Endodermal cell (in vitro differentiated cells): Measurements from ENCODE around the gene TIMP2. TPM values are rescaled to one million over a fixed set of nuclear protein-coding genes. Genes with fewer than 3 reads are reported as not detected.
"Not testable (repeated sequence)": the region's sequence is repeated elsewhere in the genome, so short reads cannot be mapped to it uniquely, and the experiment has no call there.

ENCODE experiments used
- DNase-seq: peaks from one replicate; pipeline ENCODE4 v3.0.0-alpha.2; 2017
- H3K27ac ChIP-seq: 2 replicates; pipeline ENCODE4 v1.5.1; 2013; ENCODE audit warnings: mild to moderate bottlenecking, low read depth, low read length, moderate library complexity
- H3K27me3 ChIP-seq: 2 replicates; pipeline ENCODE4 v1.6.1; 2013; ENCODE audit warnings: mild to moderate bottlenecking, low read length, moderate library complexity; ENCODE audit not compliant: insufficient read depth, control insufficient read depth, poor library complexity, severe bottlenecking
- H3K36me3 ChIP-seq: 2 replicates; pipeline ENCODE4 v1.7.0; 2013; ENCODE audit warnings: mild to moderate bottlenecking, low read length, moderate library complexity; ENCODE audit not compliant: control insufficient read depth, insufficient read depth
- H3K4me1 ChIP-seq: one replicate; pipeline ENCODE4 v1.7.0; 2013; ENCODE audit warnings: low read length; ENCODE audit not compliant: control insufficient read depth, insufficient read depth
- H3K4me3 ChIP-seq: 2 replicates; pipeline ENCODE4 v1.5.1; 2013; ENCODE audit warnings: mild to moderate bottlenecking, low read length, moderate library complexity
- H3K9ac ChIP-seq: 2 replicates; pipeline ENCODE4 v1.6.1; 2013; ENCODE audit warnings: mild to moderate bottlenecking, low read length, moderate library complexity; ENCODE audit not compliant: poor library complexity, severe bottlenecking; ENCODE audit errors: extremely low read depth
- H3K9me3 ChIP-seq: 2 replicates; pipeline ENCODE4 v1.6.1; 2013; ENCODE audit warnings: mild to moderate bottlenecking, low read length, moderate library complexity; ENCODE audit not compliant: control insufficient read depth
- H3K27ac Mint-ChIP-seq: 2 replicates; pipeline ENCODE4 v1.8.0; 2020; ENCODE audit warnings: mixed read lengths
- H3K27me3 Mint-ChIP-seq: 2 replicates; pipeline ENCODE4 v1.8.0; 2021; ENCODE audit warnings: mild to moderate bottlenecking, mixed read lengths; ENCODE audit not compliant: insufficient read depth
- H3K36me3 Mint-ChIP-seq: 2 replicates; pipeline ENCODE4 v1.8.0; 2020; ENCODE audit warnings: low read depth, mixed read lengths
- H3K4me1 Mint-ChIP-seq: 2 replicates; pipeline ENCODE4 v1.8.0; 2020; ENCODE audit warnings: mixed read lengths
- H3K4me3 Mint-ChIP-seq: 2 replicates; pipeline ENCODE4 v1.8.0; 2020; ENCODE audit warnings: mild to moderate bottlenecking, moderate library complexity, mixed read lengths
- H3K9me3 Mint-ChIP-seq: 2 replicates; pipeline ENCODE4 v1.8.0; 2020; ENCODE audit warnings: mild to moderate bottlenecking, mixed read lengths
- WGBS, 2 experiments: methylation state at CpG; one replicate each; pipeline versions ENCODE4 v1.1.5 to v1.1.7; 2013; ENCODE audit warnings: missing lambda C conversion rate in 2 of 2, mixed read lengths in 1 of 2; ENCODE audit not compliant: insufficient coverage in 1 of 2, insufficient read length in 1 of 2; 5-methylcytosine and 5-hydroxymethylcytosine counted together
- total RNA-seq, 2 donors: library from RNA; stranded (reverse); fragmentation: NEBNext Ultra II Directional in 1 of 2; extraction: Animal tissue kit (Norgen Biotek cat#: 25700) in 1 of 2; gene quantifications; 2 replicates in 1 of 2; 3 replicates in 1 of 2; pipeline ENCODE4 v1.2.1, GENCODE V29; 2021
- TF ChIP-seq, protein P1 (sequence below): fragments of 200-600 bp; sonication (generic); conservative IDR thresholded peaks from 2 replicates; pipeline ENCODE4 v1.5.0; 2021; ENCODE audit warnings: antibody characterized with exemption, mild to moderate bottlenecking

Gene TIMP2
- total RNA-seq, 2 donors from 2014 or later: 36.9 to 42.7 TPM

DNA sequence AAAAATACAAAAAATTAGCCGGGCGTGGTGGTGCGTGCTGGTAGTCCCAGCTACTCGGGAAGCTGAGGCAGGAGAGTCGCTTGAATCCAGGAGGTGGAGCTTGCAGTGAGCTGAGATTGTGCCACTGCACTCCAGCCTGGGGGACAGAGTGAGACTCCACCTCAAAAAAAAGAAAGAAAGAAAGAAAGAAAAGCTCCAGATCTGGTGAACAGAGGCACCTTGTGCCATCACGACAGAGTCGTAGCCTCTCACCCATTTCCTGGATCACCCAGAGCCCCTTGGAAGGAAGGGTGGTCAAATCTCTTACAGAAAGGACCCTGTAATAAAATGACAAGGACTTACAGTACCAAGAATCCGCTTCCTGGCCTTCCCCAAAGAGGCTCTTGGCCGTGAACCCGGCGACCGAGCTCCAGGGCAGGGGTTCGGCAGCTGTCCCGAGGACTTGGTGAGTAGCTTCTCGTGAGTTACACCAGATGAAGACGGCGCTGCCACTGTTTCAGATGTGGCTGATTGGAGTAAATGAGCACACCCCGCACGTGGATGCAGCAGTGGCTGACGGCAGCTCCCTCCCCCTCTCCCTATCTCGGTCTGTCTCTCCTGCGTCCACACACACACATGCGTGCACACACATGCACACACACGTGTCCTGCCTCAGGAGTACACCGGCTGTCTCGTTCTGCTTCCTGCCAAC, 41.1 kb upstream of the TIMP2 start:
- 92 to 95% methylated on average over 24 to 26 of the region's 26 CpGs for whole genome bisulfite sequencing, 2 experiments
- no peak overlapping the region for H3K27ac ChIP-seq
- TF ChIP-seq, protein P1, sequence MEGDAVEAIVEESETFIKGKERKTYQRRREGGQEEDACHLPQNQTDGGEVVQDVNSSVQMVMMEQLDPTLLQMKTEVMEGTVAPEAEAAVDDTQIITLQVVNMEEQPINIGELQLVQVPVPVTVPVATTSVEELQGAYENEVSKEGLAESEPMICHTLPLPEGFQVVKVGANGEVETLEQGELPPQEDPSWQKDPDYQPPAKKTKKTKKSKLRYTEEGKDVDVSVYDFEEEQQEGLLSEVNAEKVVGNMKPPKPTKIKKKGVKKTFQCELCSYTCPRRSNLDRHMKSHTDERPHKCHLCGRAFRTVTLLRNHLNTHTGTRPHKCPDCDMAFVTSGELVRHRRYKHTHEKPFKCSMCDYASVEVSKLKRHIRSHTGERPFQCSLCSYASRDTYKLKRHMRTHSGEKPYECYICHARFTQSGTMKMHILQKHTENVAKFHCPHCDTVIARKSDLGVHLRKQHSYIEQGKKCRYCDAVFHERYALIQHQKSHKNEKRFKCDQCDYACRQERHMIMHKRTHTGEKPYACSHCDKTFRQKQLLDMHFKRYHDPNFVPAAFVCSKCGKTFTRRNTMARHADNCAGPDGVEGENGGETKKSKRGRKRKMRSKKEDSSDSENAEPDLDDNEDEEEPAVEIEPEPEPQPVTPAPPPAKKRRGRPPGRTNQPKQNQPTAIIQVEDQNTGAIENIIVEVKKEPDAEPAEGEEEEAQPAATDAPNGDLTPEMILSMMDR: no peak

DNA sequence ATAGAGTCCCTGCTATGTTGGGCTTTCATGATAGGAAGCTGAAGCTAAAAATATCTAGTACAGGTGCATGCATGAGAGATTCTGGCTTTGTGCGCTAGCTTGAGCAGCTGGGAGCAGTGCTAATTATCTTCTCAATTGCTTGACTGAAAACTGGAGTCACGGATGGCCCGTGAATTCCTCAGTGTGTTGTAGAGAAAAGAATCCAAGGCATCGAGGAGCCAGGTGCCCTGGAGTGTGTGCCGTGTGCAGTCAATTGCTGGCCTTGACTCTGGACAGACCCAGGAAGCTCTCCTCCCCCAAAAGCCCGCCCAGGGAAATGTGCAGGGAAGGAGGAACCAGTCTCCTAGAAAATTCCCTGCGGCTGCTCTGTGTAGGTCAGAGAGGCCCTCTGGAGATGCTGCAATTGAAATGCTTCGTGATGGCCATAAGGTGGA, 40.3 kb upstream of the TIMP2 start:
- Histone ChIP-seq H3K4me1 (no peaks in the 10 kb centered on the region), H3K27me3 (no peaks in the 10 kb centered on the region), H3K9ac (no peak overlapping the region), H3K4me3 (no peak overlapping the region), H3K36me3 (no peaks in the 10 kb centered on the region), H3K27ac (no peak overlapping the region), H3K9me3 (no peaks in the 10 kb centered on the region)
- Mint-ChIP-seq H3K36me3 (no peaks in the 10 kb centered on the region), H3K4me1 (no peaks in the 10 kb centered on the region), H3K4me3 (no peak overlapping the region), H3K9me3 (no peaks in the 10 kb centered on the region), H3K27me3 (no peaks in the 10 kb centered on the region), H3K27ac (no peak overlapping the region)
- 87 to 95% methylated on average over 7 to 8 of the region's 8 CpGs for WGBS, 2 experiments
- TF ChIP-seq, protein P1: no peak
- DNase-seq: no peak

More for the DNA sequence above, 41.1 kb upstream of the TIMP2 start:
- H3K4me3 Mint-ChIP-seq: no peak overlapping the region
- Histone ChIP-seq H3K36me3 (no peaks in the 10 kb centered on the region), H3K4me3 (no peak overlapping the region), H3K27me3 (no peaks in the 10 kb centered on the region), H3K9me3 (no peaks in the 10 kb centered on the region), H3K4me1 (peaks cover under 1% of the 10 kb centered on the region), H3K9ac (no peak overlapping the region)
- H3K27ac Mint-ChIP-seq: no peak overlapping the region
- H3K36me3 Mint-ChIP-seq: no peaks in the 10 kb centered on the region
- peaks cover 3% of the 10 kb centered on the region for H3K4me1 Mint-ChIP-seq
- H3K27me3 Mint-ChIP-seq: no peaks in the 10 kb centered on the region
- no peak for DNase-seq
- H3K9me3 Mint-ChIP-seq: no peaks in the 10 kb centered on the region

DNA sequence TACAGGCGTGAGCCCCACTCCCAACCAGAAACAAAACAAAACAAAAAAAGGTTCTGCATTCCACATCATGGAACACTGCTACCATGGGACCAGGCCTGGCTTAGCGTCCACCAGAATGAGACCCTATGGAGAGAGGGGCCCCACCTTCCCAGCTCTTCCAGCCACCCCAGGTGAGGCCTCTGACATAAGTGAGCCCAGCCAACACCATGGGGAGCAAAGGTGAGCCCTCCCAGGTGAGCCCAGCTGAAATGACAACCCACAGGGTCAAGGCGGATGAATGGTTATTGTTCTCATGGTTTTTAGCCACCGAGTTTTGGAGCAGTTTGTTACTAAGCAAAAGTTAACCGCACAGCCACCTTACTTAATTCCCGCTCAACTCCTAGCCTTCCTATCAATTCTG, 38.2 kb upstream of the TIMP2 start:
- 87 to 93% methylated on average over 3 to 6 of the region's 6 CpGs for WGBS, 2 experiments
- Histone ChIP-seq H3K4me3 (no peak overlapping the region), H3K4me1 (no peaks in the 10 kb centered on the region), H3K27ac (no peak overlapping the region), H3K27me3 (no peaks in the 10 kb centered on the region), H3K9ac (no peak overlapping the region), H3K9me3 (no peaks in the 10 kb centered on the region), H3K36me3 (no peaks in the 10 kb centered on the region)
- Mint-ChIP-seq H3K4me3 (no peak overlapping the region), H3K9me3 (no peaks in the 10 kb centered on the region), H3K4me1 (peaks cover 5% of the 10 kb centered on the region), H3K27ac (no peak overlapping the region), H3K27me3 (no peaks in the 10 kb centered on the region), H3K36me3 (no peaks in the 10 kb centered on the region)
- no peak for DNase-seq
- TF ChIP-seq, protein P1: no peak

DNA sequence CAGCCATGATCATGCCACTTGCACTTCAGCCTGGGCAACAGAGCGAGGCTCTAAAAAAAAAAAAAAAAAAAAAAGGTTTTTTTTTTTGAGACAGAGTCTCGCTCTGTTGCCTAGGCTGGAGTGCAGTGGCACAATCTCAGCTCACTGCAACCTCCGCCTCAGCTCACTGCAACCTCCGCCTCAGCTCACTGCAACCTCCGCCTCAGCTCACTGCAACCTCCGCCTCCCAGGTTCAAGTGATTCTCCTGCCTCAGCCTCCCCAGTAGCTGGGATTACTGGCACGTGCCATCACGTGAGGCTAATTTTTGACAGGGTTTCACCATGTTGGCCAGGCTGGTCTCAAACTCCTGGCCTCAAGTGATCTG, 37.8 kb upstream of the TIMP2 start:
- H3K27me3 Mint-ChIP-seq, H3K36me3 Mint-ChIP-seq, H3K27me3 ChIP-seq, H3K4me3 Mint-ChIP-seq, H3K9me3 ChIP-seq, H3K9ac ChIP-seq, H3K4me1 Mint-ChIP-seq, DNase-seq, H3K4me1 ChIP-seq, H3K36me3 ChIP-seq, H3K9me3 Mint-ChIP-seq, H3K4me3 ChIP-seq, H3K27ac Mint-ChIP-seq, H3K27ac ChIP-seq: not testable (repeated sequence)
- 88 to 95% methylated on average over 3 to 8 of the region's 8 CpGs for WGBS, 2 experiments
